Renal cortex interstitium (tissue), 11 donors: ENCODE measurements around the gene SMARCD2. TPM values are rescaled to one million over a fixed set of nuclear protein-coding genes. Genes with fewer than 3 reads are reported as not detected.
A peak's percentile ranks its signal among the peaks of the same experiment; 100 is the strongest.
"Not testable (repeated sequence)": the region's sequence is repeated elsewhere in the genome, so short reads cannot be mapped to it uniquely, and the experiment has no call there.

ENCODE experiments used
- DNase-seq, 11 donors: peaks; one replicate each; pipeline ENCODE4 v3.0.0-alpha.2; 2013; ENCODE audit warnings: low read depth in 9 of 11, low spot score in 4 of 11; ENCODE audit errors: extremely low read depth in 1 of 11
- polyA plus RNA-seq, 3 donors: library from polyadenylated mRNA; unstranded; fragments of 120-200 nt; gene quantifications; one replicate each; pipeline ENCODE4 v1.2.1, GENCODE V29; 2013; ENCODE audit not compliant: insufficient read length in 3 of 3

SMARCD2 gene
- polyA plus RNA-seq, 3 donors = 50.3 to 63.5 (median 61.8) TPM

GRCh38 chr17:63866625-63867024 lies 24.1 kb upstream of the SMARCD2 start:
- DNase-seq = not testable (repeated sequence)

- DNase-seq = no peak
Observed at GRCh38 chr17:63859257-63859656, 16.8 kb upstream of the SMARCD2 start.

GRCh38 chr17:63856425-63856824 lies 13.9 kb upstream of the SMARCD2 start:
- not testable (repeated sequence) for DNase-seq

- DNase-seq = no peak
Observed at GRCh38 chr17:63855185-63855584, 12.7 kb upstream of the SMARCD2 start.

- DNase-seq = no peak
Observed at GRCh38 chr17:63854709-63855108, 12.2 kb upstream of the SMARCD2 start.

GRCh38 chr17:63853260-63853659 lies 10.8 kb upstream of the SMARCD2 start:
- DNase-seq = no peak

GRCh38 chr17:63850401-63850800 lies 7.9 kb upstream of the SMARCD2 start:
- no peak for DNase-seq

- DNase-seq = peak in 9 of 11 donors; percentile 76 to 86 (median 81)
Observed at GRCh38 chr17:63848834-63849689, 6.6 kb upstream of the SMARCD2 start.

- DNase-seq = no peak
Observed at GRCh38 chr17:63847525-63848249, 5.2 kb upstream of the SMARCD2 start.

GRCh38 chr17:63845509-63845908 lies 3.0 kb upstream of the SMARCD2 start:
- DNase-seq = no peak

GRCh38 chr17:63843910-63844677 lies 1.6 kb upstream of the SMARCD2 start:
- DNase-seq = no peak

GRCh38 chr17:63843387-63843888 lies 953 bp upstream of the SMARCD2 start:
- peak in 1 of 11 donors; percentile 26 for DNase-seq

GRCh38 chr17:63842173-63842539 lies 329 bp downstream of the SMARCD2 start:
- peak in 2 of 11 donors; percentile 33 to 38 for DNase-seq

GRCh38 chr17:63841350-63842172 lies 924 bp downstream of the SMARCD2 start:
- DNase-seq = peak in 2 of 11 donors; percentile 26 to 29

- DNase-seq = no peak
Observed at GRCh38 chr17:63840591-63841349, 1.7 kb downstream of the SMARCD2 start.

- peak in 3 of 11 donors; percentile 21 to 54 (median 49) for DNase-seq
Observed at GRCh38 chr17:63838631-63839171, 3.8 kb downstream of the SMARCD2 start.

- DNase-seq = no peak
Observed at GRCh38 chr17:63837962-63838600, 4.4 kb downstream of the SMARCD2 start.
